Globus pallidus (tissue), 1 donor: ENCODE results near the gene CCDC88C.
A peak's percentile ranks its signal among the peaks of the same experiment; 100 is the strongest.
"Not testable (repeated sequence)": the region's sequence is repeated elsewhere in the genome, so short reads cannot be mapped to it uniquely, and the experiment has no call there.

Source experiments
- DNase-seq: peaks from one replicate; pipeline ENCODE4 v3.0.0-alpha.2; 2015; ENCODE audit warnings: low spot score

Gene CCDC88C

GRCh38 chr14:91250912-91251311 is 166.7 kb downstream of the CCDC88C start:
- no peak for DNase-seq

- no peak for DNase-seq
Observed at GRCh38 chr14:91249841-91250616, 167.6 kb downstream of the CCDC88C start.

- DNase-seq, result no peak
Observed at GRCh38 chr14:91246051-91246852, 171.4 kb downstream of the CCDC88C start.

- DNase-seq, result not testable (repeated sequence)
Observed at GRCh38 chr14:91245616-91246015, 172.0 kb downstream of the CCDC88C start.

DNA sequence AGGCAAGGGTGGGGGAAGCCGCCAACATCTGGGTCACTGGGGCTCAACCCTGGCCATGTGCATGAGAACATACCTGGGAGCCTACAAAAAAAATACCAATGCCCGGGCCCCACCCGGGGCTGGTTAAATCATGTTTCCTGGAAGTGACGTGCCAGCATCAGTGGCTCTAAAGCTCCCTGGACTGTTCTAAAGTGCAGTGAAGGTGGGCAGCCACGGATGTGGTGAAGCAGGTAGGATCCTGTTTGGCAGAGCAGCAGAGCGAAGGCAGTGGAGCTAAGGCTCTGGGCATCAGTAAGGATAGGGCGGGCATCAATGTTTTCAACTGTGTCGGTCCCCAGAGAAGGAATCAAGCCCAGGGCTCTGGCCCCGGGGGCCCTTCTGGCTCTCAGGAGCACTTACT is 172.6 kb downstream of the CCDC88C start:
- DNase-seq, result no peak

DNA sequence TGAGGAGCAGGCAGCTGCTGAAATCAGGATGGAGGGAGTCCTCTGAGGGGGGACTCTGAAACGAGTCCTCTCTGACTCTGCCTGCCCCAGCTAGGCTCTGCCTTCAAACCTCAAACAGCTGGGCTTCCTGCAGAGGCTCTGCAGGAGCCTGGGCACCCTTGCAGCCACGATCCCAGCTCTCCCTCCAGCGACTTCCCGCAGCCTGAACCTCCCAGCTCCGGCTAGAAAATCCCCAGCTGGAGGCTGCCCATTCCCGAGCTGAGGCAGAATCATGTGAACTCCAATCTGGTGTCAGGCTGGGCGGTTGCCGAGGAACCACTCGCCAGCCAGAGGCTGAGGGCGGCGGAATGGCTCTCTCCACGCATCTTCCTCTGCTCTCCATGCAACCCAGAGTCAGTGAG is 173.1 kb downstream of the CCDC88C start, which contains the start of gene GPR68:
TSS of gene GPR68 (minus strand) at position 204 of the 401 bp plus-strand sequence. CDS start 9,654 bp downstream, outside the sequence.
- DNase-seq, result peak; percentile 49

- no peak for DNase-seq
Observed at GRCh38 chr14:91243074-91243471, 174.5 kb downstream of the CCDC88C start.

DNA sequence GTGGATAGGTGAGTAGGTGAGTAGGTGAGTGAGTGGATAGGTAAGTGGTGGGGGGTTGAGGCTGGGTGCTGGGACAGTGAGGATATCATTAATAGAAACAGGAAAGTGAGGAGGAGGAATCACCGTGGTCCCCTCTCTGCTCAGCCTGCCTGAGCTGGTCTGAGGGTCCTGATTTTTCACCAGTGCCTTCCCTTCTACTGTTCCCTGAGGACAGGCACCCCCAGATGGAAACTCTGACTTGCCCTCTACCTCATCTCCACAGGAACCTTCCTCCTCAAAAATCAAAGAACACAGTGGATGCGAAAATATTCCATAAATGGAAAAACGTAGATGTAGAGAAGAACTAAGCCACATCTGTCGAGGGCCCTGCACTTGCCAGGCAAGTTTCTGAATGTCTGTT is 175.0 kb downstream of the CCDC88C start:
- no peak for DNase-seq

- peak; percentile 41 for DNase-seq
Observed at GRCh38 chr14:91241863-91242262, 175.8 kb downstream of the CCDC88C start.

DNA sequence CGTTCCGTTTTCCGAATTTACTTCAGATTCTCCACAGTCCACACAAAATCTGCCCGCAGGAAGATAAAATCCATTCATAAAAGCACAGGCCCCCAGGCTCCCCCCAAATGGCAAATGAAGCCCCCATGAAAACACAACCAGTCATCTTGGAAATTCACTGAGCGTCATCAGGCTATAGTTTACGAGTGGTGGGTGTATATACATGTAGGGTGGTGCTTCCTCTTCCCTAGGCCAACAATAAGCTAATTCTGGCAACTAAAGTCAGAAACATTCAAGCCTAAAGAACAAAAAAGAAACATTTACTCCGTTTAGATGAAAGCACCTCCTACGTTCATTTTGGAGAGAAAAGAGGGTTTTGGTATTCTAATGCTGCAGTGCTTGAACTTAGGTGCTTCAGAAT is 179.0 kb downstream of the CCDC88C start:
- DNase-seq, result no peak

DNA sequence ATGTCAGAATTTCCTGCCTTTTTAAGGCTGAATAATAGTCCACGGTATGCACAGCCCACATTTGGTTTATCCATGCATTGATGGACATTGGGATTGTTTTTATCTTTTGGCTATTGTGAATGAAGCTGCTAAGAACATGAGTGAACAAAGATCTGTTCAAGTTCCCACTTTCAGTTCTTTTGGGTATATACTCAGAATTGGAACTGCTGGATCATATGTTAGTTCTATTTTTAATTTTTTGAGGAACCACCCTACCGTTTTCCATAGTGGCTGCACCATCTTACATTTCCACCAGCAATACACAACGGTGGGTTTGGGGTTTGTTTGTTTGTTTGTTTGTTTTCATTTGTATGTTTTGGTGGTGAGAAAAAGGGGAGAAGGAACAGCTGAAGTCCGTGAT is 179.5 kb downstream of the CCDC88C start:
- no peak for DNase-seq

GRCh38 chr14:91237219-91237618 is 180.4 kb downstream of the CCDC88C start:
- no peak for DNase-seq

GRCh38 chr14:91235841-91236240 is 181.8 kb downstream of the CCDC88C start:
- no peak for DNase-seq

GRCh38 chr14:91234791-91235114 is 182.9 kb downstream of the CCDC88C start:
- DNase-seq, result no peak

GRCh38 chr14:91233936-91234790 is 183.5 kb downstream of the CCDC88C start:
- no peak for DNase-seq

- no peak for DNase-seq
Observed at GRCh38 chr14:91232603-91233002, 185.0 kb downstream of the CCDC88C start.

DNA sequence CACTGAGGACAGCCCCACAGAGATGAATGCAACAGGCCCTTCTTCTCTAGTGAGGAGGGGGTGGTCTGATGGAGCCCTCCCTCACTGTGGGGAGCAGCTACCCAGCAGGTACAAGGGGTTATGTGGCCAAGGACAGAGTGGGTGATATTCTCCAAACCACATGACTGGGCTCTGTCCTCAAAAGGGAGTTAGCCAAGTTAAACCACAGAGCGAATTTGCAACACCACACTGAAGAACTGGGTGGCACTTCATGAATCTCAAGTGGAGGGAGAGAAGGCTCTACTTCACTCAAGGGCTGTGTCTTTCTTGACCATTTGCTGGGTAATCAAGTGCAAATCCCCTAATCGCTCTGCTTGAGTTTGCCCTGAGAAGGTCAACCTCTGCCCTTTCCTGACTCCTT is 185.6 kb downstream of the CCDC88C start:
- DNase-seq, result no peak

GRCh38 chr14:91231446-91231845 is 186.2 kb downstream of the CCDC88C start:
- no peak for DNase-seq

- no peak for DNase-seq
Observed at GRCh38 chr14:91230397-91231035, 187.1 kb downstream of the CCDC88C start.

DNA sequence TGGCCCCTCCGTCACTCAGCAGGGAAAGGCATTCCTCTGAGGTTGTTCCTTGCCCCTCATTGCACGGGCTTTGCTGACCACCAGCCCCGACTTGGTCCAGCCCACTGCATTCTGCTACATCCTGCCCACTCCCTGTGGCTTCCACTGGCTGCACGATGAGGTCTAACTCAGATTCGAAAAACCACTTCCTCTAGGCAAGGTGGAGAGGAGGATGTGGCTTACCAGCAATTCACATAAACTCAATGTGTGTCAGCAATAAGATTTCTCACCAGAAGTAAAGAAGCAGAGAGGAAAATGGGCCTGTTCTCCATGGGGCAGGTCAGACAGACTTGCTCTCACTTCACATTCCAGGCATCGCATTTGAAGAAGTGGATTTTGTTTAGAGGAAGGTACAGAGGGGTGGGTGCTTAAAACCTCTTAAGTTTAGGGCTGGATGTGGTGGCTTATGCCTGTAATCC is 187.8 kb downstream of the CCDC88C start:
- DNase-seq, result no peak

- DNase-seq, result no peak
Observed at GRCh38 chr14:91229005-91229382, 188.6 kb downstream of the CCDC88C start.
